ENCODE data around the gene DNTTIP2.

- TF ChIP-seq, protein P1, sequence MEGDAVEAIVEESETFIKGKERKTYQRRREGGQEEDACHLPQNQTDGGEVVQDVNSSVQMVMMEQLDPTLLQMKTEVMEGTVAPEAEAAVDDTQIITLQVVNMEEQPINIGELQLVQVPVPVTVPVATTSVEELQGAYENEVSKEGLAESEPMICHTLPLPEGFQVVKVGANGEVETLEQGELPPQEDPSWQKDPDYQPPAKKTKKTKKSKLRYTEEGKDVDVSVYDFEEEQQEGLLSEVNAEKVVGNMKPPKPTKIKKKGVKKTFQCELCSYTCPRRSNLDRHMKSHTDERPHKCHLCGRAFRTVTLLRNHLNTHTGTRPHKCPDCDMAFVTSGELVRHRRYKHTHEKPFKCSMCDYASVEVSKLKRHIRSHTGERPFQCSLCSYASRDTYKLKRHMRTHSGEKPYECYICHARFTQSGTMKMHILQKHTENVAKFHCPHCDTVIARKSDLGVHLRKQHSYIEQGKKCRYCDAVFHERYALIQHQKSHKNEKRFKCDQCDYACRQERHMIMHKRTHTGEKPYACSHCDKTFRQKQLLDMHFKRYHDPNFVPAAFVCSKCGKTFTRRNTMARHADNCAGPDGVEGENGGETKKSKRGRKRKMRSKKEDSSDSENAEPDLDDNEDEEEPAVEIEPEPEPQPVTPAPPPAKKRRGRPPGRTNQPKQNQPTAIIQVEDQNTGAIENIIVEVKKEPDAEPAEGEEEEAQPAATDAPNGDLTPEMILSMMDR (IDR thresholded peaks at IDR 0.05) = no peak
- TF ChIP-seq POLR2A (IDR thresholded peaks at IDR 0.05) (no peak), POLR2AphosphoS5 (IDR thresholded peaks at IDR 0.05) (no peak)
Observed at GRCh38 chr1:93821423-93822144, 57.4 kb downstream of the DNTTIP2 start.
